Activated CD8-positive, alpha-beta memory T cell treated with anti-CD3 and anti-CD28 coated beads, Interleukin-2, amount 50 U/mL, for 24 hours (primary cell): ENCODE data around the gene MAN2B1.
"Not testable (repeated sequence)": the region's sequence is repeated elsewhere in the genome, so short reads cannot be mapped to it uniquely, and the experiment has no call there.

Source experiments
- DNase-seq: peaks from one replicate; pipeline ENCODE4 v3.0.0-alpha.2; 2020; ENCODE audit errors: extremely low read depth

The MAN2B1 gene

GRCh38 chr19:12621253-12622024 lies 45.1 kb downstream of the MAN2B1 start:
- not testable (repeated sequence) for DNase-seq

- no peak for DNase-seq
Observed at GRCh38 chr19:12617646-12618045, 48.9 kb downstream of the MAN2B1 start.

GRCh38 chr19:12611361-12611699 lies 55.2 kb downstream of the MAN2B1 start:
- no peak for DNase-seq

GRCh38 chr19:12610540-12611360 lies 55.8 kb downstream of the MAN2B1 start, which contains the start of the genes ZNF490 and ZNF791:
ZNF490 (minus strand) TSS chr19:12610813; CDS start chr19:12610680, 133 bp downstream.
ZNF791 (plus strand) TSS chr19:12610920; CDS start chr19:12611080, 160 bp downstream.
- DNase-seq = peak; percentile 99

- DNase-seq = no peak
Observed at GRCh38 chr19:12607631-12608030, 58.9 kb downstream of the MAN2B1 start.

GRCh38 chr19:12606796-12607195 lies 59.7 kb downstream of the MAN2B1 start:
- no peak for DNase-seq

- no peak for DNase-seq
Observed at GRCh38 chr19:12603714-12604113, 62.8 kb downstream of the MAN2B1 start.

GRCh38 chr19:12597594-12597993 lies 68.9 kb downstream of the MAN2B1 start:
- no peak for DNase-seq

GRCh38 chr19:12596927-12597548 lies 69.5 kb downstream of the MAN2B1 start:
- no peak for DNase-seq
